Lung (tissue), 12 donors: ENCODE measurements around the gene SALL3. TPM values are rescaled to one million over a fixed set of nuclear protein-coding genes. Genes with fewer than 3 reads are reported as not detected.

ENCODE experiments used
- ATAC-seq: fragments of 200-7000 bp; cut with Tn5 transposase; one replicate; pipeline ENCODE4 v1.9.1; 2020; ENCODE audit warnings: moderate number of reproducible peaks; ENCODE audit not compliant: insufficient read depth, low FRiP score
- DNase-seq, 3 donors: peaks; one replicate each; pipeline ENCODE4 v3.0.0-alpha.2; 2013 to 2017
- H3K27ac ChIP-seq, 2 donors: one replicate each; pipeline ENCODE4 v1.5.1; 2013; ENCODE audit warnings: mild to moderate bottlenecking in 2 of 2, moderate library complexity in 2 of 2, control low read depth in 1 of 2, inconsistent platforms in 1 of 2, low read depth in 1 of 2, low read length in 1 of 2
- H3K27me3 ChIP-seq, 3 donors: one replicate each; pipeline ENCODE4 v1.5.1; 2013; ENCODE audit warnings: low read length in 2 of 3; ENCODE audit not compliant: control insufficient read depth in 3 of 3, insufficient read depth in 3 of 3
- H3K36me3 ChIP-seq, 4 donors: one replicate each; pipeline ENCODE4 v1.5.1; 2013; ENCODE audit warnings: low read length in 4 of 4, mild to moderate bottlenecking in 1 of 4, moderate library complexity in 1 of 4; ENCODE audit not compliant: control insufficient read depth in 4 of 4, insufficient read depth in 4 of 4
- H3K4me1 ChIP-seq, 5 donors: one replicate each; pipeline ENCODE4 v1.5.1; 2013; ENCODE audit warnings: low read length in 5 of 5, mild to moderate bottlenecking in 2 of 5, moderate library complexity in 1 of 5; ENCODE audit not compliant: control insufficient read depth in 5 of 5, insufficient read depth in 5 of 5
- H3K4me3 ChIP-seq: one replicate; pipeline ENCODE4 v1.5.1; 2013; ENCODE audit warnings: mild to moderate bottlenecking, control low read depth, moderate library complexity
- H3K9ac ChIP-seq, 2 donors: one replicate each; pipeline ENCODE4 v1.5.1; 2013; ENCODE audit warnings: low read length in 2 of 2, control low read depth in 1 of 2; ENCODE audit not compliant: insufficient read depth in 1 of 2
- H3K9me3 ChIP-seq, 4 donors: one replicate each; pipeline ENCODE4 v1.5.1; 2013; ENCODE audit warnings: low read length in 3 of 4, mild to moderate bottlenecking in 1 of 4, moderate library complexity in 1 of 4; ENCODE audit not compliant: control insufficient read depth in 4 of 4, insufficient read depth in 3 of 4
- CTCF ChIP-seq: IDR thresholded peaks from 2 replicates; pipeline ENCODE4 v1.5.1; 2012; ENCODE audit warnings: mild to moderate bottlenecking; ENCODE audit errors: control extremely low read depth, extremely low read depth
- WGBS, 2 donors: extraction: QIAGEN DNeasy Blood & Tissue Kit; methylation state at CpG; one replicate each; pipeline ENCODE4 v1.1.7; 2013; 5-methylcytosine and 5-hydroxymethylcytosine counted together
- polyA plus RNA-seq, 2 donors: library from polyadenylated mRNA; stranded (reverse); fragments of 200-250 nt; gene quantifications; one replicate each; pipeline ENCODE4 v1.2.1, GENCODE V29; 2013
- total RNA-seq, 2 donors: library from RNA; depleted of rRNA in 1 of 2; stranded (reverse); fragments of >200 nt in 1 of 2; gene quantifications; one replicate each; pipeline ENCODE4 v1.2.1, GENCODE V29; 2014 to 2021
- donor health status: control.
- donor health status: control.
- donor health status: Bipolar disorder and iron deficiency.
- donor health status: healthy.
- donor health status: DM: yes; HTN: yes; CAD: no.

The SALL3 gene
- total and polyA plus RNA-seq, 4 donors, result 0.28 TPM; not detected in 3

DNA sequence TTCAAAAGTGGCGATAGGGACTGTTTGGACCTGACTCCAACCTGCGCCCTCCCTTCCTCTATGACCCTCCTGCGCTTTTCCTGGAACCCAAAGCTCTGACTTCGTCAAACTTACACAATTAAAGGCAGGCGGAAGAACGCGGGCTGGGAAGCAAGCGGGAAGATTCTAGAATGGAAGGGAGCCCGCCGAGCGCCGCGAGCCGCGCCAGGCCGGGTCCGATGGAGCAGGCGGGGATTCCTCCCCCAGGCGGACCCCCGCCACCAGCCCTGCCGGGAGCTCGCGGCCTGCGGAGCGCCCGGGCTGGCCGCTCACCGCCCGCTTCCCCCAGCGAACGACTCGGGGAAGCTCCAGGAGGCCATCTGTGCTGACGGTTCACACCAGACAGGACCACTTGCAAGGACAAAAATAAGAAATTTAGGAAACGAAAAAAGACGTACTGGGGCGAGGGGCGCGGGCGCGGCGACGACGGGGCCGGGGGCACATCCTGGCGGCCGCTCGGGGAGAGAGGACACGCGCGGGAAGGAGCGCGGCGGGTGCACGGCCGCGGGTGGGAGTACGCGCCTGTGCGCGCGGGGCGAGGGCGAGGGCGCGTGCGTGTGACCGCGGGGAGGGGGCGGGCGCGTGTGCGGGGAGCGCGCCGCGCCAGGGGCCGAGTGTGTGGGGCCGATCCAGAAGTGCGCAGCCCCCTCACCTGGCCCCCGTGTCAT is 1.1 kb upstream of the SALL3 start:
- no peaks in the 10 kb centered on the region for H3K36me3 ChIP-seq
- 1 to 4% methylated on average over 46 to 80 of the region's 80 CpGs for WGBS, 2 donors
- peaks cover 48 to 70% (median 63%) of the 10 kb centered on the region in 3 donors for H3K27me3 ChIP-seq
- peaks cover 0 to 16% (median 9%) of the 10 kb centered on the region in 5 donors for H3K4me1 ChIP-seq
- DNase-seq (no peak), ATAC-seq (no peak)
- H3K27ac ChIP-seq, result no peak overlapping the region
- peaks cover 0 to 5% (median 0%) of the 10 kb centered on the region in 4 donors for H3K9me3 ChIP-seq
- TF ChIP-seq CTCF, result no peak
- no peak overlapping the region for H3K9ac ChIP-seq
- no peak overlapping the region for H3K4me3 ChIP-seq

- Histone ChIP-seq H3K36me3 (no peaks in the 10 kb centered on the region), H3K27ac (no peak overlapping the region), H3K4me3 (no peak overlapping the region), H3K27me3 (peaks cover 43 to 72% (median 70%) of the 10 kb centered on the region in 3 donors), H3K9ac (no peak overlapping the region), H3K9me3 (peaks cover 0 to 5% (median 0%) of the 10 kb centered on the region in 4 donors), H3K4me1 (peaks cover 0 to 15% (median 9%) of the 10 kb centered on the region in 5 donors)
- DNase-seq (no peak), ATAC-seq (no peak)
- WGBS, 2 donors, result 1 to 3% methylated on average over 50 to 98 of the region's 98 CpGs
- no peak for TF ChIP-seq CTCF
These were observed 425 bp upstream of the SALL3 start for GRCh38 chr18:78979056-78979729.

DNA sequence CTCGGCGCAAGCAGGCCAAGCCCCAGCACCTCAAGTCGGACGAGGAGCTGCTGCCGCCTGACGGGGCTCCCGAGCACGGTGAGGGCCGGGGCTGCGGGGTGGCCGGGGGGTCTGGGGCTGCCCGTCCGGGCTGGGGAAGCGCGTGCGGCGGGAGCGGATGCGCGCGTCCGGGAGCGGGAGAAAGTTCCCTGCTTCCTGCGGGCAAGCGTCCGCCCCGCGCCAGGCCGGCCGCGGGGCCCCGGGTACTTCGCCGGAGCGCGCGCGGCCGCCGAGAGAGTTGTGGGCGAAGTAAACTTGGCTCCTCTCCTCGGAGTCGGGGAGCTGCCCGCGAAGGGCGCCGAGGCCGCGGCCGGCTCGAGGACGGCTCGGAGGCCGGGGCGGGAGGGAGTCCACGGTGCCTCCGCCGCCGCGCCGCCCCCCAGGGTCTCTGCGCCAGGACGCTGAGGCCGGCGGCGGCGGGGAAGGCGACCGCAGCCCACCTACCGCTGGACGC is 707 bp downstream of the SALL3 start:
- Histone ChIP-seq H3K4me3 (no peak overlapping the region), H3K27ac (no peak overlapping the region), H3K9me3 (peaks cover 0 to 5% (median 0%) of the 10 kb centered on the region in 4 donors), H3K27me3 (peaks cover 38 to 73% (median 71%) of the 10 kb centered on the region in 3 donors), H3K36me3 (no peaks in the 10 kb centered on the region), H3K4me1 (peaks cover 0 to 15% (median 5%) of the 10 kb centered on the region in 5 donors), H3K9ac (no peak overlapping the region)
- no peak for ATAC-seq
- 0 to 4% methylated on average over 12 to 71 of the region's 71 CpGs for WGBS, 2 donors
- no peak for TF ChIP-seq CTCF
- DNase-seq, result no peak
